ENCODE measurements around the gene PIK3R5. TPM values are rescaled to one million over a fixed set of nuclear protein-coding genes. Genes with fewer than 3 reads are reported as not detected.
A peak's percentile ranks its signal among the peaks of the same experiment; 100 is the strongest.
"Not testable (repeated sequence)": the region's sequence is repeated elsewhere in the genome, so short reads cannot be mapped to it uniquely, and the experiment has no call there.

Gene PIK3R5
- polyA plus RNA-seq, 1 experiment: 0.02 TPM

DNA sequence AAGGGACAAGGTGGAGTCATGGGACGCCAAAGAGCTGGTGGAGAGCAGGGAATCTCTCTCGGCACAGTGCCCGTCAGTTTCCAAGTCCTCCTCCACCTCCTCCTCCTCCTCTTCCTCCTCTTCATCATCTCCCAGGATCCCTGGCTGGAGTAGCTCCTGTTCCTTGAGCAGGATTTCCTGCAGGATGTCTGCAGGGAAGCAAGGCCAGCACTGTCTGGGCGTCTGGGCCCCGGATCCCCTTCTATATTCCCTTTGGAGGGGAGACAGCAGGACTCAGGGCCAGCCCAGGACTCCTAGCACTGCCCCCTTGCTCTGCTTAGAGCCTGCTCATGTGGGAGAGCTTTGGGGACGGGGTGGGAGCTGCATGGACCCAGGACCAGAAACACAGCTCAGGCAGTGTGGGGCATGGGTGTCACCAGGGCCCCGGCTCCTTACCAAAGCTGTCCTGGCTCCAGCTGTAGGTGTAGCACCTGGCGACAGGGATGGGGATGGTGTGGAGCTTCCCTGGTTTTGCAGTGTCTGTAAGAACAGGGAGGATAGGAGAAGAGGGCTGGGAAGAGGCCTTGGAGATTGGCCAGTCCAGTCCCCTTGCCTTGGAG lies 76.7 kb downstream of the PIK3R5 start:
- no peak for DNase-seq (ENCODE audit: low read depth)
- POLR2A ChIA-PET: interaction anchor here (0.6 kb wide), 1 partner anchor 16 kb away, joined by 3 read pairs; no protein-coding TSS in a partner anchor
- Histone ChIP-seq H3K27me3 (ENCODE audit: control insufficient read depth, insufficient read depth, low read length) (no peaks in the 10 kb centered on the region), H3K36me3 (ENCODE audit: control insufficient read depth, insufficient read depth, low read length) (no peaks in the 10 kb centered on the region), H3K4me3 (ENCODE audit: low read depth, low read length) (no peak overlapping the region)
- CTCF ChIA-PET: interaction anchor here (0.8 to 4.1 kb wide), 12 partner anchors 10 to 634 kb away, joined by 3 to 25 read pairs (median 4); no protein-coding TSS in a partner anchor
- TF ChIP-seq, protein P1, sequence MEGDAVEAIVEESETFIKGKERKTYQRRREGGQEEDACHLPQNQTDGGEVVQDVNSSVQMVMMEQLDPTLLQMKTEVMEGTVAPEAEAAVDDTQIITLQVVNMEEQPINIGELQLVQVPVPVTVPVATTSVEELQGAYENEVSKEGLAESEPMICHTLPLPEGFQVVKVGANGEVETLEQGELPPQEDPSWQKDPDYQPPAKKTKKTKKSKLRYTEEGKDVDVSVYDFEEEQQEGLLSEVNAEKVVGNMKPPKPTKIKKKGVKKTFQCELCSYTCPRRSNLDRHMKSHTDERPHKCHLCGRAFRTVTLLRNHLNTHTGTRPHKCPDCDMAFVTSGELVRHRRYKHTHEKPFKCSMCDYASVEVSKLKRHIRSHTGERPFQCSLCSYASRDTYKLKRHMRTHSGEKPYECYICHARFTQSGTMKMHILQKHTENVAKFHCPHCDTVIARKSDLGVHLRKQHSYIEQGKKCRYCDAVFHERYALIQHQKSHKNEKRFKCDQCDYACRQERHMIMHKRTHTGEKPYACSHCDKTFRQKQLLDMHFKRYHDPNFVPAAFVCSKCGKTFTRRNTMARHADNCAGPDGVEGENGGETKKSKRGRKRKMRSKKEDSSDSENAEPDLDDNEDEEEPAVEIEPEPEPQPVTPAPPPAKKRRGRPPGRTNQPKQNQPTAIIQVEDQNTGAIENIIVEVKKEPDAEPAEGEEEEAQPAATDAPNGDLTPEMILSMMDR (IDR thresholded peaks at IDR 0.05; ENCODE audit: insufficient read depth, low read depth, low read length): no peak

- CTCF ChIA-PET: interaction anchor here (0.6 to 4.1 kb wide), 13 partner anchors 9 to 635 kb away, joined by 3 to 25 read pairs (median 4); no protein-coding TSS in a partner anchor
- H3K27me3 ChIP-seq (ENCODE audit: control insufficient read depth, insufficient read depth, low read length): no peaks in the 10 kb centered on the region
- POLR2A ChIA-PET: interaction anchor here (0.6 kb wide), 1 partner anchor 16 kb away, joined by 3 read pairs; no protein-coding TSS in a partner anchor
- TF ChIP-seq, protein P1 (IDR thresholded peaks at IDR 0.05; ENCODE audit: insufficient read depth, low read depth, low read length): peak; percentile 62
- H3K36me3 ChIP-seq (ENCODE audit: control insufficient read depth, insufficient read depth, low read length): no peaks in the 10 kb centered on the region
- DNase-seq (ENCODE audit: low read depth): no peak
- H3K4me3 ChIP-seq (ENCODE audit: low read depth, low read length): no peak overlapping the region
Measured at GRCh38 chr17:8887834-8888703, 77.4 kb downstream of the PIK3R5 start.

- H3K27me3 ChIP-seq (ENCODE audit: control insufficient read depth, insufficient read depth, low read length): no peaks in the 10 kb centered on the region
- ChIA-PET POLR2A (no interaction called here), CTCF (interaction anchor here (4.1 kb wide), 1 partner anchor 13 kb away, joined by 17 read pairs; no protein-coding TSS in a partner anchor)
- no peaks in the 10 kb centered on the region for H3K36me3 ChIP-seq (ENCODE audit: control insufficient read depth, insufficient read depth, low read length)
- no peak for DNase-seq (ENCODE audit: low read depth)
- H3K4me3 ChIP-seq (ENCODE audit: low read depth, low read length): no peak overlapping the region
- TF ChIP-seq, protein P1 (IDR thresholded peaks at IDR 0.05; ENCODE audit: insufficient read depth, low read depth, low read length): no peak
Measured at GRCh38 chr17:8887301-8887700, 78.2 kb downstream of the PIK3R5 start.

- ChIA-PET POLR2A (no interaction called here), CTCF (interaction anchor here (0.6 kb wide), 1 partner anchor 13 kb away, joined by 3 read pairs; no protein-coding TSS in a partner anchor)
- Histone ChIP-seq H3K36me3 (ENCODE audit: control insufficient read depth, insufficient read depth, low read length) (no peaks in the 10 kb centered on the region), H3K4me3 (ENCODE audit: low read depth, low read length) (no peak overlapping the region), H3K27me3 (ENCODE audit: control insufficient read depth, insufficient read depth, low read length) (no peaks in the 10 kb centered on the region)
- TF ChIP-seq, protein P1 (IDR thresholded peaks at IDR 0.05; ENCODE audit: insufficient read depth, low read depth, low read length): no peak
- no peak for DNase-seq (ENCODE audit: low read depth)
Measured at GRCh38 chr17:8885967-8886684, 79.4 kb downstream of the PIK3R5 start.

DNA sequence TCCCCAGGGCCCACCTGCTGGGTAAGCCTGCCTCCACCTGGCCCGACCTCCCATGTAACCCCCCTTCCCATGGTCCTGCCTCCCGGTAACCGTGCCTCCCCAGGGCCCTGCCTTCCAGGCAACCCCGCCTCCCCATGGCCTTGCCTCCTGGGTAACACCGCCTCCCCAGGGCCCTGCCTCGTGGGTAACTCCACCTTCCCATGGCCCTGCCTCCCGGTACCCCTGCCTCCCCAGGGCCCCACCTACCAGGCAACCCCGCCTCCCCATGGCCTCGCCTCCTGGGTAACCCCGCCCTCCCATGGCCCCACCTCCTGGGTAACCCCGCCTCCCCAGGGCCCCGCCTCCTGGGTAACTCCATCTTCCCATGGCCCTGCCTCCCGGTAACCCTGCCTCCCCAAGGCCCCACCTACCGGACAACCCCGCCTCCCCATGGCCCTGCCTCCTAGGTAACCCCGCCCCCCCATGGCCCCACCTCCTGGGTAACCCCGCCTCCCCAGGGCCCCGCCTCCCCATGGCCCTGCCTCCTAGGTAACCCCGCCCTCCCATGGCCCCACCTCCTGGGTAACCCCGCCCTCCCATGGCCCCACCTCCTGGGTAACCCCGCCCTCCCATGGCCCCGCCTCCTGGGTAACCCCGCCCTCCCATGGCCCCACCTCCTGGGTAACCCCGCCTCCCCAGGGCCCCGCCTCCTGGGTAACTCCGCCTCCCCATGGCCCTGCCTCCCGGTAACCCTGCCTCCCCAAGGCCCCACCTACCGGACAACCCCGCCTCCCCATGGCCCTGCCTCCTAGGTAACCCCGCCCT lies 80.1 kb downstream of the PIK3R5 start:
- CTCF ChIA-PET; H3K27me3 ChIP-seq (ENCODE audit: control insufficient read depth, insufficient read depth, low read length); DNase-seq (ENCODE audit: low read depth); H3K36me3 ChIP-seq (ENCODE audit: control insufficient read depth, insufficient read depth, low read length); H3K4me3 ChIP-seq (ENCODE audit: low read depth, low read length); POLR2A ChIA-PET: not testable (repeated sequence)
